ENCODE data around the gene NKAIN2. TPM values are rescaled to one million over a fixed set of nuclear protein-coding genes. Genes with fewer than 3 reads are reported as not detected.
"Not testable (repeated sequence)": the region's sequence is repeated elsewhere in the genome, so short reads cannot be mapped to it uniquely, and the experiment has no call there.

NKAIN2 gene
- total RNA-seq, 1 experiment from 2014 or later: not detected

- in situ Hi-C loops (cut with HindIII; ENCODE audit: low sequenced_read_pairs); DNase-seq (ENCODE audit: low spot score): not testable (repeated sequence)
These were observed 756.4 kb downstream of the NKAIN2 start for GRCh38 chr6:124560078-124560477.

GRCh38 chr6:124560873-124561567 is 757.4 kb downstream of the NKAIN2 start:
- in situ Hi-C loops (cut with HindIII; ENCODE audit: low sequenced_read_pairs): no loop called here
- DNase-seq (ENCODE audit: low spot score): peak; percentile 21

- in situ Hi-C loops (cut with HindIII; ENCODE audit: low sequenced_read_pairs): no loop called here
- DNase-seq (ENCODE audit: low spot score): peak; percentile 34
These were observed 758.0 kb downstream of the NKAIN2 start for GRCh38 chr6:124561635-124562130.

GRCh38 chr6:124564125-124564524 is 760.5 kb downstream of the NKAIN2 start:
- in situ Hi-C loops (cut with HindIII; ENCODE audit: low sequenced_read_pairs): not testable (repeated sequence)

GRCh38 chr6:124567401-124567800 is 763.7 kb downstream of the NKAIN2 start:
- DNase-seq (ENCODE audit: low spot score): no peak
- in situ Hi-C loops (cut with HindIII; ENCODE audit: low sequenced_read_pairs): no loop called here

More at GRCh38 chr6:124564125-124564524, 760.5 kb downstream of the NKAIN2 start:
- not testable (repeated sequence) for DNase-seq (ENCODE audit: low spot score)

GRCh38 chr6:124573953-124574352 is 770.3 kb downstream of the NKAIN2 start:
- no peak for DNase-seq (ENCODE audit: low spot score)
- in situ Hi-C loops (cut with HindIII; ENCODE audit: low sequenced_read_pairs): no loop called here

GRCh38 chr6:124577734-124578281 is 774.1 kb downstream of the NKAIN2 start:
- in situ Hi-C loops (cut with HindIII; ENCODE audit: low sequenced_read_pairs): no loop called here
- DNase-seq (ENCODE audit: low spot score): no peak

- in situ Hi-C loops (cut with HindIII; ENCODE audit: low sequenced_read_pairs): no loop called here
- no peak for DNase-seq (ENCODE audit: low spot score)
These were observed 786.3 kb downstream of the NKAIN2 start for GRCh38 chr6:124590001-124590400.

- DNase-seq (ENCODE audit: low spot score): no peak
- in situ Hi-C loops (cut with HindIII; ENCODE audit: low sequenced_read_pairs): no loop called here
These were observed 796.0 kb downstream of the NKAIN2 start for GRCh38 chr6:124599656-124600055.

- in situ Hi-C loops (cut with HindIII; ENCODE audit: low sequenced_read_pairs): no loop called here
- DNase-seq (ENCODE audit: low spot score): no peak
These were observed 801.1 kb downstream of the NKAIN2 start for GRCh38 chr6:124604719-124605118.

- in situ Hi-C loops (cut with HindIII; ENCODE audit: low sequenced_read_pairs): no loop called here
- no peak for DNase-seq (ENCODE audit: low spot score)
These were observed 803.5 kb downstream of the NKAIN2 start for GRCh38 chr6:124607119-124607627.

GRCh38 chr6:124613031-124613430 is 809.4 kb downstream of the NKAIN2 start:
- in situ Hi-C loops (cut with HindIII; ENCODE audit: low sequenced_read_pairs): no loop called here
- DNase-seq (ENCODE audit: low spot score): no peak

GRCh38 chr6:124622351-124622750 is 818.7 kb downstream of the NKAIN2 start:
- in situ Hi-C loops (cut with HindIII; ENCODE audit: low sequenced_read_pairs): no loop called here
- peak; percentile 75 for DNase-seq (ENCODE audit: low spot score)

- in situ Hi-C loops (cut with HindIII; ENCODE audit: low sequenced_read_pairs): no loop called here
- DNase-seq (ENCODE audit: low spot score): no peak
These were observed 830.0 kb downstream of the NKAIN2 start for GRCh38 chr6:124633655-124634054.

- no peak for DNase-seq (ENCODE audit: low spot score)
- in situ Hi-C loops (cut with HindIII; ENCODE audit: low sequenced_read_pairs): no loop called here
These were observed 836.8 kb downstream of the NKAIN2 start for GRCh38 chr6:124640432-124640831.

- in situ Hi-C loops (cut with HindIII; ENCODE audit: low sequenced_read_pairs): no loop called here
- DNase-seq (ENCODE audit: low spot score): no peak
These were observed 852.2 kb downstream of the NKAIN2 start for GRCh38 chr6:124655866-124656265.

- DNase-seq (ENCODE audit: low spot score): peak; percentile 54
- in situ Hi-C loops (cut with HindIII; ENCODE audit: low sequenced_read_pairs): no loop called here
These were observed 854.4 kb downstream of the NKAIN2 start for GRCh38 chr6:124658053-124658452.

- in situ Hi-C loops (cut with HindIII; ENCODE audit: low sequenced_read_pairs): no loop called here
- DNase-seq (ENCODE audit: low spot score): no peak
These were observed 855.8 kb downstream of the NKAIN2 start for GRCh38 chr6:124659427-124659826.

- DNase-seq (ENCODE audit: low spot score): no peak
- in situ Hi-C loops (cut with HindIII; ENCODE audit: low sequenced_read_pairs): no loop called here
These were observed 856.5 kb downstream of the NKAIN2 start for GRCh38 chr6:124660185-124660584.

- no peak for DNase-seq (ENCODE audit: low spot score)
These were observed 857.5 kb downstream of the NKAIN2 start for GRCh38 chr6:124661097-124661661.

More at GRCh38 chr6:124661097-124661661, 857.5 kb downstream of the NKAIN2 start:
- in situ Hi-C loops (cut with HindIII; ENCODE audit: low sequenced_read_pairs): no loop called here

All from G401 (cell line).